Mesenchymal stem cell (in vitro differentiated cells and primary cell): Measurements from ENCODE around the gene UBR3. TPM values are rescaled to one million over a fixed set of nuclear protein-coding genes. Genes with fewer than 3 reads are reported as not detected.

ENCODE experiments used
- small RNA-seq: library from polyadenylated mRNA; stranded (forward); fragments of <200 nt; extraction: miRNeasy Mini kit (QIAGEN cat#:217004); gene quantifications from one replicate; pipeline ENCODE3, GENCODE V24; 2013; ENCODE audit warnings: low read depth

The UBR3 gene

Small RNA genes lying within 50 kb of the gene (small RNA-seq; reads per million reads assigned to genes)
- gene RNU6-1006P = not detected
